NCI-H748 treated with DMSO at 0.1 percent for 48 hours (cell line): ENCODE results near the gene BRWD1.
A peak's percentile ranks its signal among the peaks of the same experiment; 100 is the strongest.

Experiments used
- DNase-seq: peaks from one replicate; lab custom pipeline; 2025; lab: John Stamatoyannopoulos, UW

The BRWD1 gene

DNA sequence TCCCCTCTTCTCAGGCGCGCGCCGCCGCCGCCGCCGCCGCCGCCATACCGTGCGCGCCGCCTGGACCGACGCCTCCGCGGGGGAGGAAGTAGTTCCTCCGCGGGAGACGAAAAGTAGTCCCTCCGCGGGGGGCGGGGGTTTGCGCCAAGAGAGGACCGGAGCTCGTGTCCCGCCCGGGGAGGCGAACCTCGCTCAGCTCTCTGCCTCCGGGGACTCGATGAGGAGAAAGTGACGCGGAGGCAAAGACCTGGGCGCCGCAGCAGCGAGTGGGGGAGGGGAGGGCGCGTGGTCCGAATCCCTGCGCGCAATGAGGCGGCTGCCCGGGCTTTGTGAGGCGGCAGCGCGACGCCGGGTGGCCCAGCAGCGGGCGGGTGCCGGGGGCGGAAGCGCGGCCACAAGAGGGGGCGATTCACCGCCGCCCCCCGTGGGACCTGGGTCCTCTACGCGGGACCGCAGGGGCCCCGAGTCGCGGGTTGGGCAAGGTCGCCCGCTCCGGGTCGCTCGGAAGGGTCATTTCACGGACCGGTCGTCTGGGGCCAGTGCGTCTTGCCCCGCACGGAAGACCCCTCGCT, at the start of gene BRWD1:
Gene BRWD1 (minus strand): TSS at position 62 of the 572 bp plus-strand sequence. CDS start 141 bp downstream, outside the sequence.
- DNase-seq = peak; percentile 37

GRCh38 chr21:39362733-39363132, 49.3 kb upstream of the BRWD1 start:
- DNase-seq = no peak

GRCh38 chr21:39359382-39359781, 46.0 kb upstream of the BRWD1 start:
- DNase-seq = no peak

GRCh38 chr21:39353295-39353694, 39.9 kb upstream of the BRWD1 start:
- DNase-seq = no peak

- no peak for DNase-seq
Measured at GRCh38 chr21:39350094-39351005, 36.9 kb upstream of the BRWD1 start.

GRCh38 chr21:39349211-39350093, 36.0 kb upstream of the BRWD1 start:
- peak; percentile 86 for DNase-seq

DNA sequence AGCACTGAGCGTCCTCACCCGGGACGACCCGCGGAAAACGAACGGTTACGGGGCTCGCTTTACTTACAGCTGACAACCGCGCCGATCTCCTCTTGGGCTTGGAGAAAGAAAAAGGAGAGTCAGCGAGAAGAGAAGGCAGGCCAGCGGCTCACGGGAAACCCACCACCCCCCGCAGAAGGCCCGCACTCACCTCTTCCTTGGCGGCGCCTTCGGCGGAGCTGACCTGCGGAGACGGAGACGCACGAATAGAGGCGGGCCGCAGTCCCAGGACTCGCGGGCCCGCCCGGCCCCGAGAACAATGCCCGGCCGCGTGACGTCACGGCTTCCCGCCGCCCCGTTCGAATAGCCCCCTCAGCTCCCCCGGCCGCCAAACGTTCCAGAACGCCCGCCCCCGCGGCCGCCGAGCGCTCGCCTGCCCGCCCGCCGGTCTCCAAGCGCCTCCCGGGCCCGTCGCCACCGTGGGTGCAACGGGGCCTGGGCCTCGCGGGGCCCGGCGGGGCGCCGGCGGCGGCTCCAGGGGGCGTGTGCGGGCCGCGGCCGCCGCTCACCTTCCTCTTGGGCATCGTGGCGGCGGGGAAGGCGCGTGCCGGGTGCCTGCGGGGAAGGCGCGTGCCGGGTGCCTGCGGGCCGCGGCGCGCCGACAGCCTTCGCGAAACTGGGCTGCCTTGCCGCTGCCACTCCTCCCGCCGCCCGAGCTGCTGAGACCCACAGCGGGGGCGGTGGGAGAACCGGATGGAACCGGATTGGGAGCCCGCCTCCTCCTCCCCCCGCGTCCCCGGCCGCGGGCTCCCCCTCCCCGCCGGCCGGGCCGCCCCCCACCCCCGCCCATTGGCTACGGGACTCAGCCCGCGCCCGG, 35.2 kb upstream of the BRWD1 start, which contains the start of gene HMGN1:
Gene HMGN1 (minus strand): TSS at position 734 of the 856 bp plus-strand sequence. CDS start 171 bp downstream, at position 563.
- DNase-seq = peak; percentile 84

DNA sequence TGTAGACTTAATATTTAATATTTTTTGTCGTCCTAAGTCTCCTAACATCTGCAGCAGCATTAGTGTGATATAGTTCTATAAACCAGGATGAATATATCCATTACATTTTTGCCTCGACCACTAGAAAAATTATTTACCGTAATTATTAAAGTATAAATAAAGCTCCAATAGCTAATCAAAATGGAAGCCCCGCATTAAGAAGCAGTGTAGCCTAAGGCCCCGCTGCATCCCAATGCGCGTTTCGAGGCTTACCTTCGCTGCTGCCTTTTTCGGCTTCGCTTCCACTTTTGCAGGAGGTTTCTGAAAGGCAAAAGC, 34.6 kb upstream of the BRWD1 start:
- no peak for DNase-seq

GRCh38 chr21:39347537-39347936, 34.1 kb upstream of the BRWD1 start:
- DNase-seq = no peak

- no peak for DNase-seq
Measured at GRCh38 chr21:39346671-39347331, 33.4 kb upstream of the BRWD1 start.

DNA sequence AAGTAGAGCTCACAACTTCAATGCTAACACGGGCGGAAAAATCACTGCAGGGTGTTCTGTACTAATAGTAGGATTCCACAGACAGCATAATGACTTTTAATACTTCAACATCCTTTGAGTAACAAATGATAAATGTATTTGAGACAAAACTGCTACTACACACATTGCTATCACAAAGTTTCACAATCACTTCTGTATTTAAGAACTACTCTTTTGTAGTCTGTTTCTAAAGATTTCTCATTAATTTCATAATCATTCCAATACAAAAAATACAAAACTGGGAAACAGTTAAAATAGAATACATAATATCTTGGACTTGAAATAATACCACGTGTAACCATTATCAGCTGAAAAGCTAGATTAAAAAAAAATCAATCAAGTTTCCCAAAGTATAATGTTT, 32.8 kb upstream of the BRWD1 start:
- DNase-seq = no peak

GRCh38 chr21:39345440-39345839, 32.0 kb upstream of the BRWD1 start:
- DNase-seq = no peak

DNA sequence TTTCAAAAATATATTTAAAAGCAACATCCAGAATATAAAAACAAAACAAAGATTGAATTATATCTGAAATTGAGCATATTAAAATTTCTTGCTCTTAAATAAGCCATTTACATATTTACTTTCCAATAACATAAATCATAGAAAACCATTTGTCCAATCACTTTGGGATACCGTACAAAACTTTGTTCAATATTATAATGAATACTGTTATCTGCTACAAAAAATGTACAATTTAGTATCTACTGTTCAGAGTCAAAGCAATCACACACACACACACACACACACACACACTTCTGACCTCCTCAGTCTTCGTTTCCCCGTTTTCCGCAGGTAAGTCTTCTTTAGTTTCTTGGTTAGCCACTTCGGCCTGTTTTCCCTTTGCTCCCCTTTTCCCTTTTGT, 31.4 kb upstream of the BRWD1 start:
- DNase-seq = no peak

- no peak for DNase-seq
Measured at GRCh38 chr21:39341249-39341923, 28.0 kb upstream of the BRWD1 start.

DNA sequence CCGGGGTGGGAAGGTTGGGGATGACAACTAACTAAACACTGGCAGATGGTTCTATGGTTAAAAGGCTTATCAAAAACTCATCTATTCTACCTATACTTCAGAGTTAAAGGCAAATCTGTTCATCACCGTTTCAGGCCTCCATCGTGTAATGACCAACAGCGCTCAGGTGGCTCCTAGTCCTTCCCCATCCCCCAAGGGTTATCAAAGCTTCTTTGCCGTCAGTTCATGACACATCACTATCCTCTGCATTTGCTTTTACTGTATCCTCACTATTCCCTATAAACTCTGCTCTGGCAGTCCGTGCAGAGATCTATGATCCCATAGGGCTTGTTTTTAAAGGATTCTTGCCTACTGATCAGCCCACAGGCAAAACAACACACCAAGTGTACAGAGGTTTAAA, 27.3 kb upstream of the BRWD1 start:
- no peak for DNase-seq

- DNase-seq = no peak
Measured at GRCh38 chr21:39339231-39339630, 25.8 kb upstream of the BRWD1 start.

DNA sequence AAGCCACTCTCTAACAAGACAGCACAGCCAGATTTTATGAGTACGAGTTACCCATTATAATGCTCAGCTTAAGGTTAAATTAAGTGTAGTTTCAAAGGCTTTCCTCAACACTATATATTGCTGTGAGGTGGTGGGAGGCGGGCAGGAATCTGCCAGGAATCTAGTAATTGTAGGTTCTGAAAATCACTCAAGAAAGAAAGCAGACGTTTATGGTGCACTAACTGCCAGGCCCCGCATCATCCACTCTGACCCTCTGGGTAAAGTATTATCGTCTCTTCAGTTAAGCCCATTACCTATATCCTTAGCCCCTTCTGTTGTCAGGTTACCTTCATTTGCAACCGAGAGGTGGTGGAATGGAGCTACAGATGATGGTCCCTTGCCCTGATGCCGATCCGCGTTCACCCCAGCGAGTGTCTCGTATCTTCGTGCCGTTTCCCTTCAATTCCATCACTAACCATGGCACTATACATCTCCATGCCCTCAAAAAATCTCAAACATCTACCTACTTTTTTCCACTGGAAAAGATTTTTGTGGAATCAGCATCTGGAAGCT, 23.1 kb upstream of the BRWD1 start:
- no peak for DNase-seq

DNA sequence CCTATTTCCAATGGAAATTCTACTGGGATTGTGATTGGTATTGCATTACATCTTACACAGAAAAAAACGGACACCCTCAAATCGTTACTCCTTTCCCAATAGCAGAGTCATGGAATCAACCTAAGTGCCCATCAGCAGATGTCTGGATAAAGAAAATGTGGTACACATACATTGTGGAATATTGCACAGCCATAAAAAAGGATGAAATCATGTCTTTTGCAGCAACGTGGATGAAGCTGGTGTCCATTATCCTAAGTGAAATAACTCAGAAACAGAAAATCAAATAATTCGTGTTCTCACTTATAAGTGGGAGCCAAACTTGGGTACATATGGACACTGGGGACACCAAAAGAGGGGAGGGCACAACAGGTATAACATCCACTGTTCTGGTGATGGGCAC, 21.2 kb upstream of the BRWD1 start:
- DNase-seq = no peak

GRCh38 chr21:39332175-39332574, 18.7 kb upstream of the BRWD1 start:
- DNase-seq = peak; percentile 28

DNA sequence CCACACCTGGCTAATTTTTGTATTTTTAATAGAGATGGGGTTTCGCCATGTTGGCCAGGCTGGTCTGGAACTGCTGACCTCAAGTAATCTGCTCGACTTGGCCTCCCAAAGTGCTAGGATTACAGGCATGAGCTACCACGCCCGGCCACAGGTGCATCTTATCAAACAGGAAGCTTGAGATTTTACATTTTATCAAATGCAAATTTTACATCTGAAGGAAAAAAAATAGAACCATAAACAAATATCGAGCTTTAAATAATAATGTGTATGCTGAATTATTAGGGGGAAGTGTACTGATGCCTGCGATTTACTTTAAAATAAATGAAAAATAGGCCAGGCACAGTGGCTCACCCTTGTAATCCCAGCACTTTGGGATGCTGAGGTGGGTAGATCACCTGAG, 16.6 kb upstream of the BRWD1 start:
- no peak for DNase-seq
